IMR-90 (cell line): ENCODE data around the gene GRAMD4. TPM values are rescaled to one million over a fixed set of nuclear protein-coding genes. Genes with fewer than 3 reads are reported as not detected.

Source experiments
- ATAC-seq: fragments of 200-7000 bp; cut with Tn5 transposase; 2 replicates; pipeline ENCODE4 v1.9.1; 2020; ENCODE audit warnings: low read depth, mild to moderate bottlenecking, moderate library complexity
- BruUV-seq: library from RNA; stranded (reverse); fragments of 400-500 nt; replicated peaks from 2 replicates; lab custom pipeline; 2021; lab: Mats Ljungman, UMichigan
- CTCF ChIA-PET: fragments of 300-600 bp; formaldehyde crosslinking; extraction: SDS; loops from one replicate; lab custom pipeline; 2021; ENCODE audit warnings: antibody characterized with exemption; lab: Yijun Ruan, JAX
- POLR2A ChIA-PET: fragments of 300-600 bp; sonication (Branson Sonifier 250); formaldehyde crosslinking; loops from one replicate; lab custom pipeline; 2022; ENCODE audit warnings: antibody characterized with exemption; ENCODE audit not compliant: unreplicated experiment; lab: Charles Lee
- DNase-seq: peaks from one replicate; pipeline ENCODE4 v3.0.0; 2013
- H2AFZ ChIP-seq: replicated peaks from 2 replicates; pipeline ENCODE3; 2013; ENCODE audit warnings: low read length, mild to moderate bottlenecking; ENCODE audit not compliant: poor library complexity
- H2AK5ac ChIP-seq: 2 replicates; pipeline ENCODE4 v1.6.1; 2013; ENCODE audit warnings: low read depth, low read length, inconsistent platforms
- H2AK9ac ChIP-seq: replicated peaks from 2 replicates; pipeline ENCODE3; 2013; ENCODE audit warnings: mild to moderate bottlenecking, low read depth, low read length, moderate library complexity; ENCODE audit not compliant: poor library complexity
- H2BK120ac ChIP-seq: 2 replicates; pipeline ENCODE4 v1.6.1; 2013; ENCODE audit warnings: low read depth, low read length, inconsistent platforms
- H2BK15ac ChIP-seq: 3 replicates; pipeline ENCODE4 v1.6.1; 2013; ENCODE audit warnings: low read depth, low read length, inconsistent platforms
- H2BK20ac ChIP-seq: 2 replicates; pipeline ENCODE4 v1.6.1; 2013; ENCODE audit warnings: low read depth, mild to moderate bottlenecking, inconsistent platforms, low read length, moderate library complexity
- H2BK5ac ChIP-seq: 2 replicates; pipeline ENCODE4 v1.6.1; 2013; ENCODE audit warnings: mild to moderate bottlenecking, low read depth, low read length, inconsistent platforms; ENCODE audit not compliant: poor library complexity, severe bottlenecking
- H3K14ac ChIP-seq: replicated peaks from 2 replicates; pipeline ENCODE4 v1.6.1; 2013; ENCODE audit warnings: low read depth, low read length, inconsistent platforms
- H3K18ac ChIP-seq: 2 replicates; pipeline ENCODE4 v1.6.1; 2013; ENCODE audit warnings: low read depth, low read length, control low read depth
- H3K23ac ChIP-seq: 2 replicates; pipeline ENCODE4 v1.6.1; 2013; ENCODE audit warnings: low read depth, low read length, inconsistent platforms
- H3K27ac ChIP-seq: 2 replicates; pipeline ENCODE4 v1.5.1; 2013; ENCODE audit warnings: mild to moderate bottlenecking, control low read depth, low read length; ENCODE audit not compliant: insufficient read depth
- H3K27me3 ChIP-seq: 2 replicates; pipeline ENCODE4 v1.6.1; 2013; ENCODE audit warnings: low read length; ENCODE audit not compliant: control insufficient read depth, insufficient read depth
- H3K36me3 ChIP-seq: 2 replicates; pipeline ENCODE4 v1.6.1; 2013; ENCODE audit warnings: low read length, mixed read lengths; ENCODE audit not compliant: control insufficient read depth, insufficient read depth
- H3K4ac ChIP-seq: 2 replicates; pipeline ENCODE4 v1.6.1; 2013; ENCODE audit warnings: low read depth, low read length, inconsistent platforms
- H3K4me1 ChIP-seq: 2 replicates; pipeline ENCODE4 v1.6.1; 2013; ENCODE audit warnings: low read length, mixed read lengths; ENCODE audit not compliant: control insufficient read depth, insufficient read depth
- H3K4me2 ChIP-seq: 2 replicates; pipeline ENCODE4 v1.6.1; 2013; ENCODE audit warnings: low read depth, mild to moderate bottlenecking, control low read depth, low read length, moderate library complexity
- H3K4me3 ChIP-seq: 2 replicates; pipeline ENCODE4 v1.5.1; 2013; ENCODE audit warnings: low read depth, mild to moderate bottlenecking, control low read depth, low read length, moderate library complexity; ENCODE audit not compliant: insufficient read depth
- H3K56ac ChIP-seq: 2 replicates; pipeline ENCODE4 v1.6.1; 2013; ENCODE audit warnings: low read length, inconsistent platforms; ENCODE audit not compliant: insufficient read depth; ENCODE audit errors: extremely low read depth
- H3K79me1 ChIP-seq, 2 experiments: 2 replicates each; pipeline ENCODE4 v1.6.1; 2013; ENCODE audit warnings: low read length in 2 of 2, inconsistent platforms in 1 of 2, low read depth in 1 of 2
- H3K9ac ChIP-seq: 2 replicates; pipeline ENCODE4 v1.6.1; 2013; ENCODE audit warnings: low read depth, low read length, control low read depth
- H3K9me1 ChIP-seq: 2 replicates; pipeline ENCODE4 v1.6.1; 2013; ENCODE audit warnings: low read length, inconsistent platforms; ENCODE audit not compliant: insufficient read depth
- H3K9me3 ChIP-seq: 2 replicates; pipeline ENCODE4 v1.6.1; 2013; ENCODE audit warnings: low read length; ENCODE audit not compliant: control insufficient read depth, insufficient read depth
- H4K20me1 ChIP-seq: 2 replicates; pipeline ENCODE4 v1.6.1; 2013; ENCODE audit warnings: low read length, inconsistent platforms; ENCODE audit not compliant: insufficient read depth
- H4K5ac ChIP-seq: 2 replicates; pipeline ENCODE4 v1.6.1; 2013; ENCODE audit warnings: mild to moderate bottlenecking, low read depth, low read length, control low read depth
- H4K8ac ChIP-seq, 2 experiments: 2 replicates each; pipeline ENCODE4 v1.6.1; 2013; ENCODE audit warnings: low read depth in 2 of 2, low read length in 2 of 2, control low read depth in 1 of 2, inconsistent platforms in 1 of 2
- H4K91ac ChIP-seq: 2 replicates; pipeline ENCODE4 v1.6.1; 2013; ENCODE audit warnings: low read depth, low read length, inconsistent platforms; ENCODE audit not compliant: insufficient read depth
- BHLHE40 ChIP-seq: fragments of 150-350 bp; IDR thresholded peaks from 2 replicates; pipeline ENCODE4 v1.6.1; 2016; ENCODE audit warnings: mild to moderate bottlenecking, low read depth, low read length
- CEBPB ChIP-seq: IDR thresholded peaks from 2 replicates; pipeline ENCODE4 v1.6.1; 2012; ENCODE audit warnings: low read depth, low read length, improper control_type of control experiment
- CHD1 ChIP-seq: IDR thresholded peaks from 2 replicates; pipeline ENCODE4 v1.6.1; 2012; ENCODE audit warnings: low read depth, low read length, improper control_type of control experiment
- MAFK ChIP-seq: IDR thresholded peaks from 2 replicates; pipeline ENCODE4 v1.6.1; 2012; ENCODE audit warnings: low read depth, low read length, improper control_type of control experiment
- MAZ ChIP-seq: IDR thresholded peaks from 2 replicates; pipeline ENCODE4 v1.6.1; 2012; ENCODE audit warnings: low read depth, mild to moderate bottlenecking, low read length, improper control_type of control experiment, moderate library complexity, borderline replicate concordance
- NFE2L2 ChIP-seq: fragments of 150-350 bp; IDR thresholded peaks from 2 replicates; pipeline ENCODE4 v1.6.1; 2016; ENCODE audit warnings: low read depth, mild to moderate bottlenecking, low read length
- POLR2A ChIP-seq: IDR thresholded peaks from 2 replicates; pipeline ENCODE4 v1.6.1; 2012; ENCODE audit warnings: mild to moderate bottlenecking, low read depth, low read length
- RAD21 ChIP-seq: IDR thresholded peaks from 2 replicates; pipeline ENCODE4 v1.6.1; 2012; ENCODE audit warnings: low read length, improper control_type of control experiment
- RCOR1 ChIP-seq: IDR thresholded peaks from 2 replicates; pipeline ENCODE4 v1.6.1; 2012; ENCODE audit warnings: mild to moderate bottlenecking, low read length, improper control_type of control experiment; ENCODE audit not compliant: insufficient replicate concordance
- RFX5 ChIP-seq: IDR thresholded peaks from 2 replicates; pipeline ENCODE4 v1.8.0; 2012; ENCODE audit warnings: low read depth, mild to moderate bottlenecking, low read length, moderate library complexity
- WGBS, 2 experiments: methylation state at CpG; one replicate each; pipeline versions ENCODE4 v1.1.5 to v1.1.7; 2013; ENCODE audit warnings: missing lambda C conversion rate in 2 of 2; ENCODE audit not compliant: insufficient read length in 1 of 2; ENCODE audit errors: extremely low coverage in 2 of 2; 5-methylcytosine and 5-hydroxymethylcytosine counted together
- dilution Hi-C: fragments of 300-500 bp; cut with HindIII; formaldehyde crosslinking; loops from one replicate; pipeline ENCODE4 v1.14.3; 2018; ENCODE audit warnings: low sequenced_read_pairs; ENCODE audit not compliant: unreplicated experiment
- in situ Hi-C: fragments of 300-500 bp; cut with MboI; formaldehyde crosslinking; loops from 3 replicates; pipeline ENCODE4 v1.14.3; 2019; ENCODE audit warnings: low sequenced_read_pairs, inconsistent platforms, mixed read lengths
- intact Hi-C: fragments of 100-400 bp; cut with micrococcal nuclease; formaldehyde crosslinking; loops from 2 replicates; pipeline ENCODE4 v1.10.0; 2022
- polyA plus RNA-seq, 3 experiments: library from polyadenylated mRNA; depleted of rRNA; stranded (reverse); fragments of >200 nt; gene quantifications; 2 replicates each; pipeline ENCODE4 v1.2.3, GENCODE V29; 2012; ENCODE audit warnings: low replicate concordance in 1 of 3
- total RNA-seq: library from RNA; depleted of rRNA; stranded (reverse); fragments of >200 nt; gene quantifications from 2 replicates; pipeline ENCODE4 v1.2.3, GENCODE V29; 2012
- TF ChIP-seq, protein P1 (sequence below): fragments of 150-350 bp; IDR thresholded peaks from 2 replicates; pipeline ENCODE4 v1.6.1; 2017; ENCODE audit warnings: mild to moderate bottlenecking, antibody characterized with exemption, low read length, low read depth
- TF ChIP-seq, protein P2 (sequence below): conservative IDR thresholded peaks from 2 replicates; pipeline ENCODE4 v1.5.1; 2012; ENCODE audit warnings: mild to moderate bottlenecking, low read depth, low read length, improper control_type of control experiment

The GRAMD4 gene
- total and polyA plus RNA-seq, 2 of the 4 experiments (the other 2 are of a cell fraction), result 2.7 to 5.8 TPM

DNA sequence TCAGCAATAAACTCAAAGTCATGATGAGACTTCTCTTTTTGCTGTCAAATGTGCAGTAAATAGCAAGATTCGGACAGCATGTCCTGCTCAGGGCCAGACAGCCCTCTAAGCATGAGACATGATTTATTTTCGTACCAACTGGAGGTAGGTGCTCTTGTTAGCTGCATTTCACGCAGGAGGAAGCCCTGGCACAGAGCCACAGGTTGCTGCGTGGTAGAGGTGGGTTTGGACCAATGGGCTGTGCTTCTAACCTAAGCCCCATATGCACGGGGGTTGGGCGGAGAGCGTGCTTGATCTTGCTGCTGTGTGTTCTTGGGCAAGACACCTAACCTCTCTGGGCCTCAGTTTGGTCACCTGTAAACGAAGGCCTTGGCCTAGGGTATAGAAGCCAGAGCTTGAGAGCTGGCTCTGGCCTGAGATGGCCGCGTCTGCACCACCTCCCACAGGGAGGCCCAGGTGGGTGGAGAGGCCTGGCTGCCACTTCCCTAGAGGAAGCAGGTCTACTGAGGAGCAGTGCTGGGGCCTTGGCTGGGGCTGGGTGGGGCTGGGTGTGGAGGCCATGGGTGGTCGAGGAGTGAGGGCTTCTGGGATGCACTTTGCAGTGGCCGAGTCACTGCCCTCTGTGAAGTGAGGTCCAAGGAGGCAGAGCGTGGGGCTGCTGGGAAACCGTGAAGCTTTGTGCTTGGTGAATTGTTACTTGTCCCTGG, 38.5 kb upstream of the GRAMD4 start:
- H3K14ac ChIP-seq, result no peak overlapping the region
- H3K27ac ChIP-seq, result no peak overlapping the region
- H2AFZ ChIP-seq, result no peak overlapping the region
- dilution Hi-C loops (no loop called here), intact Hi-C loops (no loop called here), in situ Hi-C loops (no loop called here)
- no peak overlapping the region for H4K91ac ChIP-seq
- no peaks in the 10 kb centered on the region for H3K9me3 ChIP-seq
- TF ChIP-seq, protein P1, sequence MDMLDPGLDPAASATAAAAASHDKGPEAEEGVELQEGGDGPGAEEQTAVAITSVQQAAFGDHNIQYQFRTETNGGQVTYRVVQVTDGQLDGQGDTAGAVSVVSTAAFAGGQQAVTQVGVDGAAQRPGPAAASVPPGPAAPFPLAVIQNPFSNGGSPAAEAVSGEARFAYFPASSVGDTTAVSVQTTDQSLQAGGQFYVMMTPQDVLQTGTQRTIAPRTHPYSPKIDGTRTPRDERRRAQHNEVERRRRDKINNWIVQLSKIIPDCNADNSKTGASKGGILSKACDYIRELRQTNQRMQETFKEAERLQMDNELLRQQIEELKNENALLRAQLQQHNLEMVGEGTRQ, result no peak
- TF ChIP-seq MAFK (no peak), CEBPB (no peak), RCOR1 (no peak), RFX5 (no peak), MAZ (no peak), CHD1 (no peak), BHLHE40 (no peak), POLR2A (no peak), RAD21 (no peak), NFE2L2 (no peak)
- TF ChIP-seq, protein P2, sequence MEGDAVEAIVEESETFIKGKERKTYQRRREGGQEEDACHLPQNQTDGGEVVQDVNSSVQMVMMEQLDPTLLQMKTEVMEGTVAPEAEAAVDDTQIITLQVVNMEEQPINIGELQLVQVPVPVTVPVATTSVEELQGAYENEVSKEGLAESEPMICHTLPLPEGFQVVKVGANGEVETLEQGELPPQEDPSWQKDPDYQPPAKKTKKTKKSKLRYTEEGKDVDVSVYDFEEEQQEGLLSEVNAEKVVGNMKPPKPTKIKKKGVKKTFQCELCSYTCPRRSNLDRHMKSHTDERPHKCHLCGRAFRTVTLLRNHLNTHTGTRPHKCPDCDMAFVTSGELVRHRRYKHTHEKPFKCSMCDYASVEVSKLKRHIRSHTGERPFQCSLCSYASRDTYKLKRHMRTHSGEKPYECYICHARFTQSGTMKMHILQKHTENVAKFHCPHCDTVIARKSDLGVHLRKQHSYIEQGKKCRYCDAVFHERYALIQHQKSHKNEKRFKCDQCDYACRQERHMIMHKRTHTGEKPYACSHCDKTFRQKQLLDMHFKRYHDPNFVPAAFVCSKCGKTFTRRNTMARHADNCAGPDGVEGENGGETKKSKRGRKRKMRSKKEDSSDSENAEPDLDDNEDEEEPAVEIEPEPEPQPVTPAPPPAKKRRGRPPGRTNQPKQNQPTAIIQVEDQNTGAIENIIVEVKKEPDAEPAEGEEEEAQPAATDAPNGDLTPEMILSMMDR, result no peak
- ATAC-seq (no peak), DNase-seq (no peak)
- no peak overlapping the region for H2AK5ac ChIP-seq
- no peak overlapping the region for H3K4me3 ChIP-seq
- H3K4ac ChIP-seq, result no peak overlapping the region
- peaks cover 31% of the 10 kb centered on the region for H4K20me1 ChIP-seq
- H2BK120ac ChIP-seq, result no peak overlapping the region
- no peak overlapping the region for H2BK20ac ChIP-seq
- no peak overlapping the region for H4K5ac ChIP-seq
- peaks cover 21% of the 10 kb centered on the region for H3K4me1 ChIP-seq
- WGBS, 2 experiments, result 86% methylated on average over 7 of the region's 14 CpGs; no CpG with 5 or more reads in 1 of the 2 experiments
- no peak overlapping the region for H3K4me2 ChIP-seq
- no peak overlapping the region for H2BK5ac ChIP-seq
- H3K36me3 ChIP-seq, result no peaks in the 10 kb centered on the region
- H3K18ac ChIP-seq, result no peak overlapping the region
- no peak overlapping the region for H3K56ac ChIP-seq
- no TSS peak for BruUV-seq
- ChIA-PET CTCF (no interaction called here), POLR2A (no interaction called here)
- H4K8ac ChIP-seq, result no peak overlapping the region
- H3K9ac ChIP-seq, result no peak overlapping the region
- H3K79me1 ChIP-seq, result peaks cover 12 to 17% of the 10 kb centered on the region in 2 experiments; a peak in 3 of 4 replicates
- no peak overlapping the region for H2BK15ac ChIP-seq
- H2AK9ac ChIP-seq, result no peak overlapping the region
- no peak overlapping the region for H3K23ac ChIP-seq
- H3K9me1 ChIP-seq, result no peaks in the 10 kb centered on the region
- no peaks in the 10 kb centered on the region; the same call in 1 of the 2 replicates for H3K27me3 ChIP-seq
